ENCODE data around the gene CRADD.

Gene CRADD

DNA sequence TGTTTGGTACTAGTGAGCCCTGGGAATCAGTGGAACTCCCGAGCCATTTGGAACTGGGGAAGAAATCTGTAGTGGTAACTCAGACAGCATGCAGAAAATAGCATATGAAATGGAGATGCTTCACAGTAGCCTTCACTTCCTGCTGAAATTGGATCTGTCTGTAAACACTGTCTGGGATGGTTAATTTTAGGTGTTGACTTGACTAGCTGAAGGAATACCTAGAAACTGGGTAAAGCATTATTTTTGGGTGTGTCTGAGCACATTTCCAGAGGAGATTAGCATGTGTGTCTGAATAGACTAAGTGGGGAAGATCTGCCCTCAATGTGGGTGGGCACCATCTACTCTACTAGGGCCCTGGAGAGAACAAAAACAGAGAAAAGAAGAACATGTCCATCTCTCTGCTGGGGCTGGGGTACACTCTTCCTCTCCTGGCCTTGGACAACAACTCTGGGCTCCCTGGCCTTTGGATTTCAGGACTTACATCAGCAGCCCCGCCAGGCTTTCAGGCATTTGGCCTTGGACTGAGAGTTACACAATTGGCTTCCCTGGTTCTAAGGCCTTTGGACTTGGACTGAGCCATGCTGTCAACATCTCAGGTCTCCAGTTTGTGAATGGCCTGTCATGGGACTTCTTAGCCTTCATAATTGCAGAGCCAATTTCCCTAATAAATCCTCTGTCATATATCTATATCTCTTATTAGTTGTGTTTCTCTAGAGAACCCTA lies 14.0 kb upstream of the CRADD start:
- no peak for ATAC-seq
- DNase-seq, result no peak
- Mint-ChIP-seq H3K27me3 (no peaks in the 10 kb centered on the region), H3K4me3 (no peak overlapping the region), H3K9me3 (no peaks in the 10 kb centered on the region), H3K27ac (no peak overlapping the region), H3K4me1 (no peaks in the 10 kb centered on the region), H3K36me3 (ENCODE audit: low read depth) (no peaks in the 10 kb centered on the region)

- Mint-ChIP-seq H3K36me3 (ENCODE audit: low read depth) (no peaks in the 10 kb centered on the region), H3K4me3 (no peak overlapping the region), H3K27me3 (no peaks in the 10 kb centered on the region), H3K4me1 (peaks cover 5% of the 10 kb centered on the region), H3K27ac (no peak overlapping the region), H3K9me3 (peaks cover 5% of the 10 kb centered on the region)
- ATAC-seq (no peak), DNase-seq (no peak)
These were observed 13.5 kb upstream of the CRADD start for GRCh38 chr12:93663729-93664084.

DNA sequence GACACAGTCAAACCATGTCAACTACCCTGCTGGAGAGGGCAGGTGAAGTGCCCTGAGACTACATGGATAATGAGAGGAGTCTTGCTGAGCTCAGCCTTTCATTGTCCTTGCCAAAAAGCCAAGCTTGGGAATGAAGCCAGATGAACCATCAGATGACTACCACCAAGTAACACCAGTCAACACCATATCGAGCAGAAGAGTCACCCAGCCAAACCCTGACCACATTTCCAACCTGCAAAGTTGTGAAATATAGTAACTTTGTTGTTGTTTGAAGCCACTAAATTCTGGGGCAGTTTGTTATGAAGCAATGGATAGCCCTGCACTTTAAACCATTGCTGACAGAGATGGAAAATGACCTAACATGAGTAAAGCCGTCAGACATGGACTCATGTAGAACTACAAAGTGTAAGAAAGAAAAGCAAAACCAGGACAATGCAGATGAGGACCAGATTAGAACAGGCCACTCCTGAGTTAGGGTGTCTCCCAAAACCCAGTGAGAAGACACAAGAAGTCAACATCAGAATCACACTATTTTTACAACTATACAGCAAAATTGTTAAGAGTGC lies 12.5 kb upstream of the CRADD start:
- H3K4me3 Mint-ChIP-seq, result no peak overlapping the region
- H3K9me3 Mint-ChIP-seq, result peaks cover 13% of the 10 kb centered on the region
- peaks cover 9% of the 10 kb centered on the region for H3K4me1 Mint-ChIP-seq
- DNase-seq (no peak), ATAC-seq (no peak)
- no peaks in the 10 kb centered on the region for H3K27me3 Mint-ChIP-seq
- no peak overlapping the region for H3K27ac Mint-ChIP-seq
- peaks cover 2% of the 10 kb centered on the region for H3K36me3 Mint-ChIP-seq (ENCODE audit: low read depth)

DNA sequence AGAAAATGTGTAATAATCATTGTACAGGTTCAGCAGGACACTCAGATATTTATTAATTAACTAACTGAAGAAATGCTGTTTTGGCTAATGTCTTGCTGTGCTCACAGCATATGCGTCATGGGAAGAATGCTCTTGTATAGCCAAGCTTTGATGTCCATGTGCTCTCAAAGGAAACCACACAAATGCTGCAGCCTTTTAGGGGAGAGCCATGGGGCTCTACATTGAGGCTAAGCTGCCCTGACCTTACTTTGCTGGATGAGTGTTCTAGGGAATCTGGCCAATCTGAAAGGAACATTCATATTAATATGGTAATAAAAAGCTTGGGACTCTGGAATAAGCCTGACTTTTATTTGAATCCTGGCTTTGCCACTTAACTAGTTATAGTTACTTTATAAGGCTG lies 9.5 kb upstream of the CRADD start:
- Mint-ChIP-seq H3K4me3 (no peak overlapping the region), H3K9me3 (peaks cover 13% of the 10 kb centered on the region), H3K36me3 (ENCODE audit: low read depth) (peaks cover 2% of the 10 kb centered on the region), H3K27ac (no peak overlapping the region), H3K4me1 (peaks cover 9% of the 10 kb centered on the region), H3K27me3 (no peaks in the 10 kb centered on the region)
- no peak for DNase-seq
- ATAC-seq, result no peak

DNA sequence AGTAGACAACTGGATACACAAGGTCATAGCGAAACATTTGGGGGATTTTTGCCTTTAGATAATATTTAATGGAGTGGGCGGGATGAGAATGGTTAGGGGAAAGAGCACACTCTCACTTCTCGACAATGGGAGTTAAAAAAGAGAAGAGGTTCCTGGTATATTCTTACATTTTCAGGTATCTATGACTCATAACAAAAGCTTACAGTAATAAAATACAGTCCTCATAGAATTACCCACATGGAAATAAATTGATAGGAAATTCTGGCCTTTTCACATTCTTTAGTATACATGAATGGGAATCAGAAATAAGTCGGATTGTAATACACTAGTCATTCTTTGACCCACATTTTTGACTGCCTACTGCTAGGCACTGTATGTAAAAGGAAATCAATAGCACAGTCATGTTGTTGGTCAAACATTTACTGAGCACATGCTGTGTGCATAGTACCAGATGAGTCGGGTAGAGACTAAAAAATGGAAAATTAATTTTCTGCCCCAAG lies 8.2 kb upstream of the CRADD start:
- DNase-seq, result no peak
- Mint-ChIP-seq H3K4me3 (no peak overlapping the region), H3K27ac (no peak overlapping the region), H3K27me3 (peaks cover 8% of the 10 kb centered on the region), H3K36me3 (ENCODE audit: low read depth) (peaks cover 2% of the 10 kb centered on the region), H3K9me3 (peaks cover 13% of the 10 kb centered on the region), H3K4me1 (peaks cover 9% of the 10 kb centered on the region)
- ATAC-seq, result peak; percentile 72

DNA sequence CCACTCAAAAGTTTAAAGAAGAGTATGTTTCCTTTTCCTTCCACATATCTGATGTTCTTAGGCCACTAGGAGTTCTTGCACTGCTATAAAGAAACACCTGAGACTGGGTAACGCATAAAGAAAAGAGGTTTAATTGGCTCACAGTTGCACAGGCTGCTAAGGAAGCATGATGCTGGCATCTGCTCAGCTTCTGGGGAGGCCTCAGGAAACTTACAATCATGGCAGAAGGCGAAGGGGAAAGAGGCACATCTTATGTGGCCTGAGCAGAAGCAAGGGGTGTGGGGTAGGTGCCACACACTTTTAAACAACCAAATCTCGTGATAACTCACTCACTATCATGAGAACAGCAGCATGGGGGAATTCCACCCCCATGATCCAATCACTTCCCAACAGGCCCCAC lies 7.7 kb upstream of the CRADD start:
- peaks cover 12% of the 10 kb centered on the region for H3K27me3 Mint-ChIP-seq
- peaks cover 9% of the 10 kb centered on the region for H3K4me1 Mint-ChIP-seq
- ATAC-seq (no peak), DNase-seq (no peak)
- no peak overlapping the region for H3K4me3 Mint-ChIP-seq
- H3K36me3 Mint-ChIP-seq (ENCODE audit: low read depth), result peaks cover 2% of the 10 kb centered on the region
- peaks cover 13% of the 10 kb centered on the region for H3K9me3 Mint-ChIP-seq
- no peak overlapping the region for H3K27ac Mint-ChIP-seq

- Mint-ChIP-seq H3K9me3 (peaks cover 13% of the 10 kb centered on the region), H3K4me1 (peaks cover 9% of the 10 kb centered on the region), H3K4me3 (no peak overlapping the region), H3K36me3 (ENCODE audit: low read depth) (peaks cover 2% of the 10 kb centered on the region), H3K27me3 (peaks cover 12% of the 10 kb centered on the region), H3K27ac (no peak overlapping the region)
- ATAC-seq (no peak), DNase-seq (no peak)
These were observed 7.1 kb upstream of the CRADD start for GRCh38 chr12:93670104-93670503.

- DNase-seq (no peak), ATAC-seq (no peak)
- Mint-ChIP-seq H3K36me3 (ENCODE audit: low read depth) (peaks cover 2% of the 10 kb centered on the region), H3K4me1 (peaks cover 9% of the 10 kb centered on the region), H3K4me3 (no peak overlapping the region), H3K27ac (no peak overlapping the region), H3K9me3 (peaks cover 13% of the 10 kb centered on the region), H3K27me3 (peaks cover 12% of the 10 kb centered on the region)
These were observed 6.1 kb upstream of the CRADD start for GRCh38 chr12:93671044-93671443.

DNA sequence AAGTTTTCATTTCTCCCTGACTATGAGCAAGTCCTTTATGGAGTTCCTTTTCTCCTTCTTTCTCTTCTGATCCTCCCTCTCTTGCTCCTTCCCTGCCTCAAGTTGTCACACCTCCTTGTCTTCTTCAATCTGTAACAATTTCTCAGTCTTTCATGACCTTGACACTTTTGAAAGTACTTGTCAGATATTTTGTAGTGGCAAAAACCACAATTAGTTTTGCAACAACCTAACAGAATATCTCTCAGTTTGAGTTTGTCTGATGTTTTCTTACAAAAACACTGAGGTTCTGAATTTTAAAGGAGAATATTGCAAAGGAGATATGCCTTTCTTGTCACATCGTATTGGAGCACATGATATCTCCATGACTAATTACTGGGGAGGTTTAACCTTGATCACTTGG lies 4.1 kb upstream of the CRADD start:
- ATAC-seq, result no peak
- H3K9me3 Mint-ChIP-seq, result peaks cover 19% of the 10 kb centered on the region
- peaks cover 22% of the 10 kb centered on the region for H3K4me1 Mint-ChIP-seq
- no peak overlapping the region for H3K4me3 Mint-ChIP-seq
- no peak overlapping the region for H3K27ac Mint-ChIP-seq
- H3K36me3 Mint-ChIP-seq (ENCODE audit: low read depth), result peaks cover 2% of the 10 kb centered on the region
- H3K27me3 Mint-ChIP-seq, result peaks cover 12% of the 10 kb centered on the region
- no peak for DNase-seq

DNA sequence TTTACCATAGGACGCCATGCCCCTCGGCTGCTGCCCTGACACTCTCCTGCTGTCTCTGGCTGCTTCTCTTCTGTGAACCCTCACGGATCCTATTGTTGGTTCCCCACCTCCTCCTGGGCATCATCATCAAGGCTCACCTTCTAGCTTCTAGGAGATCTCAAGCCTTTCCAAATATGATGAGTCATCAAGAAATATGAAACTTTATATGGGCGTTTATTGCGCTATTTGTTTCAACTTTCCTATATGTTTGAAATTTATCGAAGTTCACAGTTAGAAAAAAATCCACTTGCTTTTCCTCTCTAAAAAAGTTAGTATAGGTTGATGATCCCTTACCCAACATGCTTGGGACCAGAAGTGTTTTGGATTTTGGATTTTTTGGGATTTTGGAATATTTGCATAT lies 2.8 kb upstream of the CRADD start:
- Mint-ChIP-seq H3K4me1 (peaks cover 26% of the 10 kb centered on the region), H3K27me3 (peaks cover 12% of the 10 kb centered on the region), H3K4me3 (no peak overlapping the region), H3K27ac (no peak overlapping the region), H3K9me3 (peaks cover 7% of the 10 kb centered on the region), H3K36me3 (ENCODE audit: low read depth) (no peaks in the 10 kb centered on the region)
- no peak for ATAC-seq
- DNase-seq, result no peak

DNA sequence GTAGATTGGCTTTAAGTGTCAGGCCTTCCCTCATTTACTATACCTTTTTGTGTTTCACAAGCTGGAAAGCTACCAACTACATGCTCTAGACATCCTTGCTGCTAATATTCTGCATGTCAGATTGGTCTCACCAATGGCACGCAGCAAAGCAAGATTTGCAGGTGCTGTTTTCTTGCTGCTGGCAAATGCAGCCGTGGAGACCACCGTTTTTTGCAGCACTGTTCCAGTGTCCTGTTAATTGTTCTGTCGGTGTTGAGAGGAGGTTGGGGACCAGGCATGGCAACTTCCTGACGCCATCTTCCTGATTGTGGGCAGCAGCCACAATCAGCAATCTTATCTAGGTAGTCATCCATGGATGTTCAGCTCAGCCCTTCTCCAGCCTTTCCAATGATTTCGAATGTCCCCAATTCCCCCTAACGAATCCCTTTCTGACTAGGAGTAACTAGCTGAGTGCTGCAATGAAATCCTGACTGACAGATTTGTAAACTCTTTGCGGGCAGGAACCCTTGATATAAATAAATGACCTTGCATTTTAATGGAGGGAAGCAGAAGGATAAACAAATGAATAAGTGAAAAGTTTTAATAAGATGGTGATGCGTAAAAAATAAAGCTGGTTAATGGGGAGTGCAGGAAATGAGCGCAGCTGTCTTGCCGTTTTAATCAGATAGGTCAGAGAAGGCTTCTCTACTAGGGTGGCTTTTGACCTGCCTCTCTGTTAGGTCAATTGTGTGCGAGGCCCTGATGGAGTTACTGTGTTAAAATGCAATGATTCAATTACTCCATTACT lies 574 bp upstream of the CRADD start:
- H3K27me3 Mint-ChIP-seq, result peaks cover 12% of the 10 kb centered on the region
- peak overlapping the region; percentile 95 for H3K4me3 Mint-ChIP-seq
- peak overlapping the region; percentile 99 for H3K27ac Mint-ChIP-seq
- no peak for DNase-seq
- ATAC-seq, result no peak
- peaks cover 6% of the 10 kb centered on the region for H3K9me3 Mint-ChIP-seq
- peaks cover 31% of the 10 kb centered on the region for H3K4me1 Mint-ChIP-seq
- no peaks in the 10 kb centered on the region for H3K36me3 Mint-ChIP-seq (ENCODE audit: low read depth)

DNA sequence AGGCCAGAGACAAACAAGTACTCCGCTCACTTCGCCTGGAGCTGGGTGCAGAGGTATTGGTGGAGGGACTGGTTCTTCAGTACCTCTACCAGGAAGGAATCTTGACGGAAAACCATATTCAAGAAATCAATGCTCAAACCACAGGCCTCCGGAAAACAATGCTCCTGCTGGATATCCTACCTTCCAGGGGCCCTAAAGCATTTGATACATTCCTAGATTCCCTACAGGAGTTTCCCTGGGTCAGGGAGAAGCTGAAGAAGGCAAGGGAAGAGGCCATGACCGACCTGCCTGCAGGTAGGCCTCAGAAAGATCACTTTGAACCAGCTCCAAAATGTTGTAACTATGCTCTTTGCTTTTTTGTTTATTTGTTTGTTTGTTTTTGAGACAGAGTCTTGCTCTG lies 1.6 kb downstream of the CRADD start:
- ATAC-seq, result no peak
- no peak for DNase-seq
- H3K27me3 Mint-ChIP-seq, result peaks cover 6% of the 10 kb centered on the region
- peaks cover 32% of the 10 kb centered on the region for H3K4me1 Mint-ChIP-seq
- H3K36me3 Mint-ChIP-seq (ENCODE audit: low read depth), result no peaks in the 10 kb centered on the region
- H3K9me3 Mint-ChIP-seq, result peaks cover 6% of the 10 kb centered on the region
- H3K4me3 Mint-ChIP-seq, result peak overlapping the region; percentile 95
- no peak overlapping the region for H3K27ac Mint-ChIP-seq

GRCh38 chr12:93679308-93679925 lies 2.2 kb downstream of the CRADD start:
- Mint-ChIP-seq H3K4me3 (no peak overlapping the region), H3K4me1 (peaks cover 37% of the 10 kb centered on the region), H3K36me3 (ENCODE audit: low read depth) (no peaks in the 10 kb centered on the region), H3K27me3 (peaks cover under 1% of the 10 kb centered on the region), H3K9me3 (peaks cover 6% of the 10 kb centered on the region), H3K27ac (peak overlapping the region; percentile 12)
- DNase-seq (no peak), ATAC-seq (no peak)

DNA sequence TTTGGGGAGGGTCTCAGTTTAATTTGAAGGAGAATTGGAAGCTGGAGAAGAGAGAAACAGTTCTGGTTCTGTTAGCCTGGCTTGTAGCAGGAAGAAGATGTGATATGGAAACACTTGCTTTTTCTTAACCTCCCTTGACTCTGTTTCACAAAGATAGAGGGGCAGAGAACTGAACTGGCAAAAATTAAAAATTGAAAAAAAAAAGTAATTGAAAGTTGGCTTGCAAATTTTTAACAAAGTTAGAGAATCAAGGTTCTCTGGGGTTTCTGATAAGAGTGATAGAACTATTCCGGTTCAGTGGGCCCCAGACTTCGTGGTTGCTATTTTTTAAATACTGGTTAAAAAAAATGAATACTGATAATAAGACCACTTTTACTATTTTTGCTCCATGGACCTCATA lies 2.8 kb downstream of the CRADD start:
- H3K36me3 Mint-ChIP-seq (ENCODE audit: low read depth), result no peaks in the 10 kb centered on the region
- H3K4me1 Mint-ChIP-seq, result peaks cover 42% of the 10 kb centered on the region
- peaks cover 6% of the 10 kb centered on the region for H3K9me3 Mint-ChIP-seq
- ATAC-seq (no peak), DNase-seq (no peak)
- no peaks in the 10 kb centered on the region for H3K27me3 Mint-ChIP-seq
- no peak overlapping the region for H3K27ac Mint-ChIP-seq
- H3K4me3 Mint-ChIP-seq, result no peak overlapping the region

Data from activated naive CD8-positive, alpha-beta T cell treated with anti-CD3 and anti-CD28 coated beads, Interleukin-2, amount 50 U/mL, for 24 hours (primary cell).